ENCODE data around the gene KRT74.
A peak's percentile ranks its signal among the peaks of the same experiment; 100 is the strongest.
"Not testable (repeated sequence)": the region's sequence is repeated elsewhere in the genome, so short reads cannot be mapped to it uniquely, and the experiment has no call there.

KRT74 gene

DNA sequence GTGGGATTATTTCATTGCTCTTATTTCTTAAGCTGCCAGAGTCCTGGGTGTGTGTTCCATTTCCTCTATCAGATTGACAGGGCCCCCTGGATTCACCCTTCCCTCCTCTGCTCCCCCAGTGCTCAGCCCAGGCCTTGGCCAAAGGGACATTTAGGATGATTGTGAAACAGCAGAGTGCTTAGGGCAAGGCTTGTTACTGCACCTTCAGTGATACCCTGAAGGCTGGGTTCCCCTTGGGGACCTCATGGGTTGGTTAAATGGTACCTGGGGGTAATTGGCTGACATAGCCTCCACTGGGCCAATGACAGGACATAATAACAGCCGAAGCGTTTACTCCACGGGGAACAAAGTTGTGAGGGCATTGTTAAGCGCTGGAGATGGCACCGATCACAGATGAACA is 28.9 kb upstream of the KRT74 start:
- no peak for DNase-seq

DNA sequence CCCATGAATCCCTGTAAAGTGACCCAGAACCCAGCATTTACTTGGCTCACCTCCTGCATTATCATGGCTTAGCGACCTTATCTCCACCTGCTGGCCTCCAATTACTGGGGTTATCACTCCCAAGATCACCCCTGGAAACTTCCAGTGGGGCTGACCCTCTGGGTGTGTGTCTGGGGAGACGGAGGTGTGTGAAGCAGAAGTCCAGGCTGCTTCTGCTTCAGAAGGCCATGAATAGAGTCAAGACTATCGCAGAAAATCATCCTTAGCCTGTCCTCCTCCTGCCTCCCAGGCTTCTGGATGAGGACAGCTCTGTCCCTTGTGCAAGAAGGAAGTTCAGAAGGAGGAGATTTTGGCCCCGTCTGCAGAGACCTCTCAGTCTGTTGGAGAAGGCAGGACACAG is 28.0 kb upstream of the KRT74 start:
- DNase-seq, result no peak

DNA sequence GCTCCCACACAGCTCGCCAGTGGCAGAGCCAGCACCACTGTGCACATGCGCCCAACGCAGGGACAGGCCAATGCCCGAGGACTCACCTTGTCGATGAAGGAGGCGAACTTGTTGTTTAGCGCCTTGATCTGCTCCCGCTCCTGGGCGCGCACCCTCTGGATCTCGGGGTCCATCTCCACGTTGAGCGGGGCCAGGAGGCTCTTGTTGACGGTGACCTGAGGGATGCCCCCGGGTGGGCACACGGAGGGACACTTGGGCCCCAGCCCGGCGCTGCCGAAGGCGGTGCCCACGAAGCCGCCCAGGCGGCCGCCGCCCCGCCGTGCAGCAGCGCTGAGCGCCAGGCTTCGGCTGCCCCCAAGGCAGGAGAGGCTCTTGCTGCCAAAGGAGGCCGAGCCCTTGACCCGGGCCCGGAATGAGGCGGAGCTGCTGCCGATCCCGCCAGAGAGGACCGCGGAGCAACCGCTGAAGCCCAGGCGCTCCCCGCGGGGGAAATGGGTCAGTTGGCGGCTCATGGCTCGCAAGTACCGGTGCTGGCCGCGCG is 27.4 kb upstream of the KRT74 start, which contains the start of gene KRT72:
KRT72 (minus strand) TSS at position 523 of the 541 bp plus-strand sequence; CDS start at position 512, 11 bp downstream.
- no peak for DNase-seq

DNA sequence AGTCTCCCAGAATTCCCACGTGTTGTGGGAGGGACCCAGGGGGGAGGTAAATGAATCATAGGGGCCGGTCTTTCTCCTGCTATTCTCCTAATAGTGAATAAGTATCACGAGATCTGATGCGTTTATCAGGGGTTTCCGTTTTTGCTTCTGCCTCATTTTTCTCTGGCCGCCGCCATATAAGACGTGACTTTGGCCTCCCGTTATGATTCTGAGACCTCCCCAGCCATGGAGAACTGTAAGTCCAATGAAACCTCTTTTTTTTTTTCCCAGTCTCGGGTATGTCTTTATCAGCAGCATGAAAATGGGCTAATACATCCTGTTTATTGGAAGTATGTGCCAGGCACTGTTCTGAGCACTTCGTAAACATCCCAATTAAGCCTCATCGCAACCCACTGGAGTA is 26.8 kb upstream of the KRT74 start:
- DNase-seq, result no peak

DNA sequence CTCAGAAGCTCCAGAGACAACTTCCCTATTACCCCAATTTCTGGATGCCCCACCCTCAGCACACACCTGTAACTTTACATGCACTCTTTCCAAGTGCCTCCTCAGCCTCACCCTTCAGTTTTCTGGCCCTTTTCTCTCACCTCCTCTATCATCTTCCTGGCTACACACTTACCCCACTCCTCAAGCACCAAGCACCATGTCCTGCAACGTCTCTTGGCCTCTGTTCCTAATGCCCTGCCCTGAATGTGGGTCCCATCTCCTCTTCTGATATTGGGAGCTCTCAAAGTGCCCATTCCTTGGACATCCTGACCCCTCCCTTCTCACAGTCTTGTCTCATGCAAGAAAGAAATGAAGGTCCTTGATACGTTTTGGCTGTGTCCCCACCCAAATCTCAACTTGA is 26.4 kb upstream of the KRT74 start:
- DNase-seq, result no peak

DNA sequence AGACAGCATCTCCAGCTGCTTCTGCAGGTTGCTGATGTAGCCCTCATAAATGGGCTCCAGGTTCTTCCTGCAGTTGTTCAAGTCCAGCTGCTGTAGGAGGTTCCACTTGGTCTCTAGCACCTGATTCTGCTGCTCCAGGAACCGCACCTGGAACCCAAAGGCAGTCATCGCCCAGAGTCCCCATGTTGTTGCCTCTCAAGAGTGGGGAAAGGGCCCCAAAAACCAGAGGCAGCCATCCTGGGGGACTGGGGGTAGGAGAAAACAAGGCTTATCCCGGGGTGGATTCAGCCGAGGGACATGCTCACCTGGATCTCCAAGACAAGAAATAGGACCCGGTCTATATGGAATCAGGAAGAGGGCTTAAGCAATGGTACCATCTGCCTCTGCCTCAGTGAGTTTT is 25.3 kb upstream of the KRT74 start:
- DNase-seq, result no peak

DNA sequence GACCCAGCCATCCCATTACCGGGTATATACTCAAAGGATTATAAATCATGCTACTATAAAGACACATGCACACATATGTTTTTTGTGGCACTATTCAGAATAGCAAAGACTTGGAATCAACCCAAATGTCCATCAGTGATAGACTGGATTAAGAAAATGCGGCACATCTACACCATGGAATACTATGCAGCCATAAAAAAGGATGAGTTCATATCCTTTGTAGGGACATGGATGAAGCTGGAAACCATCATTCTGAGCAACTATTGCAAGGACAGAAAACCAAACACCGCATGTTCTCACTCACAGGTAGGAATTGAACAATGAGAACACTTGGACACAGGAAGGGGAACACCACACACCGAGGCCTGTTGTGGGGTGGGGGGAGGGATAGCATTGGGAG is 20.6 kb upstream of the KRT74 start:
- DNase-seq, result not testable (repeated sequence)

DNA sequence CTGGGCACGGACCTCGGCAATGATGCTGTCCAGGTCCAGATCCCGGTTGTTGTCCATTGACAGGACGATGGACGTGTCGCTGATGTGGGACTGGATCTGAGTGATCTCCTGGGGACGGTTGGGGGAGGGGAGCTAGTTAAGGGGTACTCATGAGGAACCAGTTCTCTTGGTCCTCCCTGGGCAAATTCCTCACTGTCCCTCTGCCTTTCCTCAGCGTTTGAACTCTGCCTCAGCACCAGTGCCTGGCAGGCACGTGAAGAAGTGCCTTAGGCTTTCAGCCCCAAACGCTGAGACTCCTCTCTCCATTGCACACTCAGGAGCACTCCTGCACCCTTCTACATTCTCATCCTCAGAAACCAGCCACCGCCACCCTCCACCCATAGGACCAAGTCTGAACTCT is 17.9 kb upstream of the KRT74 start:
- no peak for DNase-seq

DNA sequence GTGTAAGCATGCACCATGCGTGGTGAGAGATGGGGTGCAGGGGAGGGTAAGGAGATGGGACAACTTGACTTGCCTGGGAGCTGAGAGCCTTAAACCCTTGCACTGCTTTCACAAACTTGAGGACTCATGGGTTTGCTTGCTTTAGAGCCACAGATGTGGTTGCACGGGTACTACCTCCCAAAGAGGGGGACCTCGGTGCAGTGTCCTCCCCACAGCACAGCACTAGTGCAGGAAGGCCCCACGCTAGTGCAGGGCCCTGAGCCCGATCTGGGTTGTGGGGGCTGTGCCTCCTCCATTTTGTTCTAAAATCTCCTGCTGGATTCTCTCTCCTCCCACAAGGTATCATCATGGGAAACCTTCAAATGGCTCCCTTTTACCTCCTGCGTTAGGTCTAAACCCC is 16.4 kb upstream of the KRT74 start:
- DNase-seq, result no peak

DNA sequence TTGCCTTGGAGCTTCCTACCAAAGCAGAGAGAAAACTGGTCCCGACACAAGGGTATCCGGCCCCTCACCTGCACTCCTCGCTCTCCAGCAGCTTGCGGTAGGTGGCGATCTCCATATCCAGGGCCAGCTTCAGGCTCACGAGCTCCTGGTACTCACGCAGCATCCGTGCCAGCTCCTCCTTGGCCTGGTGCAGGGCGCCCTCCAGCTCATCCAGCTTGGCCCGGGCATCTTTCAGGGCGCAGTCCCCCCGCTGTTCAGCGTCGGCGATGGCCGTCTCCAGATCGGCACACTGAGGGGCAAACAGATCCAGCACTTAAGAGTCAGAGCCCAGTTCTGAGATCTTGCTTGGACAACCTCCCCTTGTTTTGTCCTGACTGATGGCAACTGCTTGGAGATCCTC is 13.9 kb upstream of the KRT74 start:
- no peak for DNase-seq

DNA sequence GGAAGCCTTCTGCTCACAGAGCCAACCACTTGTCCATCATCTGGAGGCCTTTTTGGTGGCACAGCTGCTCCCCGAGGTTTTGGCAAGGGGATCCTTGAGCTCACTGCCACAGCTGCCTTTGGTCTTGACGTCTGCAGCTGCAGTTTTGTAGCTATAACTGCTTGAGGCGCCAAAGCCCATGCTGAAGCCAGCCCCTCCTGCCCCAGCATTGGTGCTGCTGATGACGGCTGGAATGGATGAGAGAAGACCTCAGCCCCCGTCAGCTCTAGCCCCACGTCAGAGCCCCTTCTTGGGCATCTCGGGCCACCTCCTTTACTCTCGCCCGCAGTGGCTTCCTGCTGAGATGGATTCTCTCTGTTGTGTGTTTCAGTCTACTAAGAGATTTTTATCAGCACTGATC is 12.3 kb upstream of the KRT74 start:
- peak; percentile 8 for DNase-seq

DNA sequence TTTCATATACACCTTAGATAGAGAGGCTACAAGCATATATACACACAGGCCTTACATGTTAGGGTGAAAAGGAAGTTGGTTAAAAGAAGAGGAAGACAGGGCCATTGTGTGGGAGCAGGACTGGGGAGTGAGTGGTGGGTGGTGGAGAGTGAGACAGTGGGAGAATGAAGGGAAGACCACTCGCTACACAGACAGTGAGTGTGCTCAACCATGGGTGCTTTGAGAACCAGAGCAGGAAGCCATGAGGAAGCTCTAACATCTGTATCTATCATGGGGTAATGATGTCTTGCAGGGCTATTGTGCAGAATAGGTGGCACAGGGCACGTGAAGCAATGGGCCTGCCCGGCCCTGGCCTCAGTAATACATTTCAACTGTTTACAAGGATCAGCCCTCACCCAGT is 11.4 kb upstream of the KRT74 start:
- no peak for DNase-seq

DNA sequence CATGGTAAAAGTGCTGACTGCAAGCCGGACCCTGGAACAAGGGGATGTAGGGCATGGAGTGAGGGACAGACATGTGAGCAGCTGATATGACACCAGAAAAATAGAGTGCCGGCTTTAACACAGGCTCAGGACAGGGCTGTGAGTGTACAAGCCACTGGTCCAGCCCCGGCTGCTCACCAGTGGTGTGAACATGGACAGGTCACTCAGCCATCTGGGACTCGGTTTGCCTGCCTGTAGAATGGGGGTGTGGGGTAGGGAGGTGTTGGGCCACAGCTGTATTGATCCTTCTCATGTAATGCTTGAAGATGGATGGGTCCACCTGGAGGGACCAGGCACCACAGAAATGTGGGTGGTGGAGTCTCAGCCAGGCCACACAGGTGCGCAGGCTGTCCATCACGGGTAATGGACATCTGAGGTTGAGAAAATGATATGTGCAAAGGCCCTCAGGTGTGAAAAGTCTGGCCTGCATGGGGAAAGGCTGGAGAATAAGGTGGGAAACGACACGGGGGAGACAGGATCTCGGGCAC is 10.6 kb upstream of the KRT74 start:
- no peak for DNase-seq

DNA sequence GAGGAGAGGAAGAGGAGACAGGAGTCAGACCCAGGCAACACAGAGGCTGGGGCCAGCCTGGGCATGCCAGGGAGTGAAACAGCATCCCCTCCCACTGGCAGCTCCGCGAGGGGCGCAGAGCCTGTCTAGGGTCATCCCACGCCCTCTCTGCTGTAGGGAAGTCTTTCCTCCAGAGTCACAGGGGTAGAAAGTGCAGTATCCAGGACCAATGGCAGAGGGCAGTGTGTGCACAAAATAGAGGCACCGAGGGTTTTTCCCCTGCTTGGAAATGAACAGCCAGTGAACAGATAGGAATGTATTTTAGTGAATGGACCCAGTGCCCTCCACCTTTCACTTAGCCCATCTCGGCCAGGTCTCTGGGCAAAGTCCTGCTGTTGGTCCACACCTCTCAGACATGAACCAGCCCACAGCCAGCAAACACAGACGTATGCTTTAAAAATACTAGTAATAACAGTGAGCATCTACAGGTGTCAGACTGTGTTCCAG is 9.4 kb upstream of the KRT74 start:
- peak; percentile 80 for DNase-seq

DNA sequence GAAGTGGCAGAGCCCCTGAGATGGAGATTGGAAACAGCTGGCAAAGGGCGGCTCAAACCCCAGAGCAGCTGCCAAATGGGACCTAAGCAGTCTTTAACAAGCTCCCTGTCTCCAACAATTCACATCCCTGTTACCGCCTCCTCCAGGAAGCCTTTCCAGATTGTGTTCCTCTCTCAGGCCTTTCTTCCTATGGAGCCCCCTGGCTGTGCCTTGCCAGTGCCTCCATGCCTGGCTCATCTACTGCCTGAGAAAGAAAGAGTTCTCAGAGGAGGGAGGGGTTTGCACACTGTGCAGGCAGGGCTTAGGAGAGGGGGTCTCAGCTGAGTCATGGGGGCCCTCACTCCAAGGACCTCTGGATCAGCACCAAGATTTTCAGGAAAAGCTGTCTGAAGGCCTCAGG is 8.8 kb upstream of the KRT74 start:
- DNase-seq, result no peak

DNA sequence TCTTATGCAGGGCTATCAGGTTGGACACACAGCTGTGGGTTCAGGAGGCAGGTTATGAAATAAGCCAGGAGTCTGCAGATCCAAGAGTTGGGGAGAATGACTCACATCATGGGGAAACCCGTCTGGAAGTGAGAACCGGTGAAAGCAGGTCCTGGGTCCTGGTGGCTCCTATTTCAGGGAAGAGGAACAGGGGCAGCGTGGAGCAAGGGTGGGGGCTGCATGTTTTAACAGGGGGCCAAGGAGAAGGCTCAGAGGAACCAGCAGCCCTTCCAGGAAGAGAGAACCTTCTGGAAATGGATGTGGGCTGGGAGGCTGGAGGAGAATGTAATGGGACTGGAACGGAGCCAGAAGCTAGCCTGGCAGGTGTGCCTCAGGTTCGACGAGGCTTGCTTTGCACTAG is 7.8 kb upstream of the KRT74 start:
- no peak for DNase-seq

DNA sequence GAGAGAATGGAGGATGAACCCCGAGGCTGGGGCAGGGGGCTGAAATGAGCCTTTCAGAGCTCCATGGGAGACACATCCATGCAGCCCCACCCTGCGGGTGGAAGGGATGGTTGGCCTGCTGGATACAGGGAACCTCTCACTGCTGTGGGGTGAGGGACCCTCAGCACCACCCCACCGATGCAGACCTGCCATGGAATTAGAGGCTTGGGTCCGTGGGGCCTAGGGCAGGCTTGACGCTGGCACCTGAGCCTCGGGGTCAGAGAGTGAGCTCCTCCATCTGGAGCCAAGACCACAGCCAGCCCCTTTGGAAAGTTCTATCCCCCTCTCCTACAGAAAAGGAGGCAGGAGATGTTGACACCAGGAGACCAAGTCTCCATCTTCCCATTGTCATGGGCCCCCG is 7.4 kb upstream of the KRT74 start:
- DNase-seq, result no peak

DNA sequence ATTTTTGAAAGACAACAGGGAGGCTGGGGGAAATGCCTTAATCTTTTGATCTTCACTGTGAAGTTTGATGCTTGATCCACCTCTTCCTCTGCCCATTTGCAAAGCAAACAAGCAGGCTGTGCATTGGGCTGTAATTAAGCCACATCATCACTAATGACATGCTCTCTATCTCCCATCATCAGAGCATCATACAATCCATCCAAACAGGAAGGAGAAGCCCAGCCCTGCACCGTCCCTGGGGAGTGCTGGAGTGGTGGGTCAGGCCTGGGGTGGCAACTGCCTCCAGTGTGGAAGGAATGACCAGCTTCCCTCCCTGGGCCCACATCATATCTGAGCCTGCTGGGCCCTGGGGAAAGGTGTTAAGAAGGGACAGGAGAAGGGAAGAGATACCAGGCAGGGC is 6.9 kb upstream of the KRT74 start:
- no peak for DNase-seq

DNA sequence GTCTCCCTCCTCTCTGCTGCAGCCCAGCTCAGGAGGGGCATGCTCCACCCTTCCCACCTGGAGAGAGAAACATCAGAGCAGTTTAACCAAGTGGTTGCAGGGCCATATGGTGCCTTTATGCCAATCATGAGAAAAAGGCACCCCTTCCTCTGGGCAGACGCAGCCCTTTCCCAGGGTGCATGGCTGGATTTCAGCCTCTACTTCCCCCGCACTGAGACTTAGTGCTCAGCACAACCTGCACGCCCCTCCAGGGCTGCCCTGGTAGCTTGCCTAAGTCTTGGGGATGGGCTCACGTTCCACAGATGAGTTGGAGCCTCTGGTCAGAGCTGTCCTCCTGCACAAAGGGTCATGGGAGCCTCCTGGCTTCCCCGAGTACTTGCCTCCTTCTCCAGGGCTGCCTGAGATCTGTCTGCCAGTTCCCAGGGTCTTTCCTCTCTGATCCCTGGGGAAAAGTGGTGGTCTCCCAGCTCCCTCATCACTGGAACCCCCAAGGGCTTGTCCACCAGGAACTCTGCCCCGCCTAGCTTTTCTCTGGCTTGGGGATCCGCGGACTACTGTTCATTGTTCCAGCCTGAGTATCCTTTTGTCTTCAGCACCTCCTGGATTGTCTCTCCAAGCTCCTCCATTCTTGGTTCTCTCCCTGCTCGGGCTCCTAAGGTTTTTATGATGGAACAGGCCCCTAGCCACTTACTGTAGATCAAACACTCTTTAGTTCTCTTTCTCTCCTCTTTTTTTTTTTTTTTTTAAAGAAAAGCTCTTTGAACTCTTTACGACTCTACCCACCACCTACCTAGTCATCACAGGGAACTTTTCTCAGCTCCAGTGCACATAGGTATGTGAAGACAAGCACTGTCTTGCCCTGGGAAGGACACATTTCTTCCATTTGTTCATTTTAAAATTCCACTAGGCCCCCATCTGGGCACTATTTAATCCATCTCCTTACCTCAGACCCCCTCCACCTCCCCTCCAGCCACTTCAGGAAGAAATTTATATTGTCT is 6.1 kb upstream of the KRT74 start:
- DNase-seq, result no peak

DNA sequence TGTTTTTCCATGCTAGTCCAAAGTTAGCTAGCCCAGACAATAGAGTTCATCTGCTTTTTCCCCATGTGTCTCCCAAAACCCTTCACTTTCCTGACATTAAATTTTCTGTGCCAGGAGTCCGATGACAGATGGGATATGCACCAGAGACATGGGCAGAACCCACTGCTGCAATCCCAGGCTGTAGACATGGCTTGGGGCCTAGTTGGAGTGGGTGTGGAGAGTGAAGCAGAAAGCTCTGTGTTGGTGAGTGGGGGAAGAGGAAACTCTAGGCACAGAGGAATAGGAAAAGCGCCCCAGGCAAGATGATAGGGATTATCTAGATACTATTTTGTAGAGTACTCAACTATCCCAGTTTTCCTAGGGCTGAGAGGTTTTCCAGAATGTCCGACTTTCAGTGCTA is 4.8 kb upstream of the KRT74 start:
- DNase-seq, result no peak

DNA sequence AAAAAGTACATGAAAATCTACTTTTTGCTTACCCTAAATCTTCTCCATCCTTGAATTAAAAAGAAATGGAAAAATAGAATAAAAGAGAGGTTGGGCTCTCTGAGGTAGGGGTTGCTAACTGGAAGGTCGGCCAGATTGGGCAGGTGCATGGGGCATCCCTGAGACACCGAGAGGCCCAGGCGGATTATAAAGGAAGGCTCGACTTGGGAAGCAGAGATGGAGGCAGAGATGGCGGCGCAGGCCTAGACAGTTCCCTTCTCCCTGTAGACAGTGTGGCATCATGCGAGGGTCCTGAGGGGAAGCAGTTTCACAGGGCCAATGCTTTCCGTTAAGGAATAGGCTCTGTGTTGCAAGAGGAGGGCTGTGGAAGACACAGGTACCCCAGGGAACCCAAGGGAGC is 3.7 kb upstream of the KRT74 start:
- DNase-seq, result no peak

DNA sequence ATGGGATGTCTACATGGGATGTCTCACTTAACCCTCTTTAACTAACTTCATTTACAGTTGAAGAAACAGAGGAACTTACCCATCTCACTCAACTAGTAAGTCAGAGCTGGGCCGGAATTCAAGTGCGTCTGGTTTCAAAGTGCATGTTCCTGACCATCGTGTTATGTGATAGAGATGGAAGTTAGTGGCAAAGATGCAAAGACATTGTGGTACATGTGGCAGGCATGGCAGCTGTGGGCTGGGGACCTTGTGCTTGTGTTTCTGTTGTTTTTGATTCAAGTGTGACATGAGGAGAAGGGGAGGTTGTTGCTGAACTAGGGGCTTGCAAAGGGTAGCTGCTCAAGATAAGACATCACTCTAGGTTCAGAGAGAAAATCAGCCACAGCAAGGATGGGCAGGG is 2.3 kb upstream of the KRT74 start:
- DNase-seq, result no peak

DNA sequence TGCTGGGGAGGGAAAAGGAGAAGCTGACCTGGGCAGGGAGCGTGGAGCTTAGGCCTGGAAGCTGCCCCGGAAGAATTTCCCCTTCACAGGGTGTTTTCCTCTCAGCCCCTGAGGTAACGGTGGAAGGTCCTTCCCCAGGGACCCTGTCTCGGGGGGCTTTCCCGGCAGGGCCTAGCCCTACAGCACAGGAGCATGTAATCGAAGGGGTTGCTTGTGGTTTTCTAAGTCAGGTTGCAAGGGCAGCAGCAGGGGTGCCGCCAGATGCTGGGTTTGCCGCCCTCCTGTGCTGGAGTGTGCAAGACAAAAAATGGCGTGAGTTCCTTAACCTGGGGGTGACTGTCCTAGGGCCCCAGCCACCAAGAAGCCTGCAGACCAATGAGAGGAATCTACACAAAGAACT is 1.6 kb upstream of the KRT74 start:
- no peak for DNase-seq

DNA sequence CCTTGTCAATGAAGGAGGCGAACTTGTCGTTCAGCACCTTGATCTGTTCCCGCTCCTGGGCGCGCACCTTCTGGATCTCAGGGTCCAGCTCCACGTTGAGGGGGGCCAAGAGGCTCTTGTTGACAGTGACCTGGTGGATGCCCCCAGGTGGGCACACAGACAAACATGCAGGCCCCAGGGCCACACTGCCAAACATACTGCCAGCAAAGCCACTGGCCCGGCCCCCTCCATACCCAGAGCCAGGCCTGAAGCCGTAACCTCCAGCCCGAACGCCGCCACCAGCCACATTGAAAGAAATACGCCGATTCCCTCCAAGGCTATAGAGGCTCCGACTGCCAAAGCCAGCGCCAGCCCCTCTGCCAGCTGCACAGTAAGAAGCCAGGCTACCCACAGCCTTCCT is 337 bp downstream of the KRT74 start:
- DNase-seq, result no peak

Data from hematopoietic multipotent progenitor cell treated with erythropoietin and hydrocortisone succinate and interleukin-3 and kit ligand, for 8 days (in vitro differentiated cells).